Endothelial cell of umbilical vein (primary cell): ENCODE measurements around the gene KRT3. TPM values are rescaled to one million over a fixed set of nuclear protein-coding genes. Genes with fewer than 3 reads are reported as not detected.

Experiments used
- BruUV-seq: library from RNA; stranded (reverse); fragments of 400-500 nt; replicated peaks from 2 replicates; lab custom pipeline; 2021; lab: Mats Ljungman, UMichigan
- CTCF ChIA-PET: fragments of 300-600, 350-600 bp; sonication (Branson Sonifier 250); formaldehyde crosslinking; loops from one replicate; lab custom pipeline; 2021; ENCODE audit warnings: antibody characterized with exemption, inconsistent platforms; lab: Charles Lee
- POLR2A ChIA-PET: fragments of 300-600, 350-600 bp; sonication (Branson Sonifier 250); formaldehyde crosslinking; loops from one replicate; lab custom pipeline; 2021; ENCODE audit warnings: antibody characterized with exemption, inconsistent platforms; lab: Charles Lee
- DNase-seq: peaks from one replicate; pipeline ENCODE4 v3.0.0-alpha.2; 2011; ENCODE audit warnings: low read depth, low spot score
- FAIRE-seq: peaks from 2 replicates; lab custom pipeline; 2011; peaks lifted over from hg19 to GRCh38; lab: Jason Lieb, UNC
- H2AFZ ChIP-seq: 2 replicates; pipeline ENCODE4 v1.6.0; 2012; ENCODE audit warnings: low read depth, low read length, control low read depth, inconsistent platforms
- H3K27ac ChIP-seq: 2 replicates; pipeline ENCODE4 v1.5.1; 2011; ENCODE audit warnings: low read depth, mild to moderate bottlenecking, control low read depth, low read length, moderate library complexity; ENCODE audit not compliant: insufficient read depth
- H3K27me3 ChIP-seq, 2 experiments: 2 replicates each; pipeline versions ENCODE4 v1.6.0 to v1.6.1; 2011; ENCODE audit warnings: low read length in 2 of 2, mixed read lengths in 1 of 2; ENCODE audit not compliant: control insufficient read depth in 2 of 2, insufficient read depth in 2 of 2
- H3K36me3 ChIP-seq, 2 experiments: 2 replicates in 1 of 2; 3 replicates in 1 of 2; pipeline ENCODE4 v1.5.1; 2011; ENCODE audit warnings: low read length in 2 of 2, mild to moderate bottlenecking in 1 of 2, moderate library complexity in 1 of 2; ENCODE audit not compliant: control insufficient read depth in 2 of 2, insufficient read depth in 2 of 2; ENCODE audit errors: extremely low read depth in 1 of 2
- H3K4me1 ChIP-seq: 3 replicates; pipeline ENCODE4 v1.5.1; 2011; ENCODE audit warnings: mild to moderate bottlenecking, low read length; ENCODE audit not compliant: control insufficient read depth, insufficient read depth; ENCODE audit errors: extremely low read depth
- H3K4me2 ChIP-seq: 2 replicates; pipeline ENCODE4 v1.6.1; 2011; ENCODE audit warnings: low read length, control low read depth, mixed read lengths; ENCODE audit not compliant: insufficient read depth
- H3K4me3 ChIP-seq, 3 experiments: fragments of 200-600 bp in 1 of 3; sonication (generic), shearing (Covaris generic) in 1 of 3; replicated peaks in 1 of 3; 2 replicates each; pipeline ENCODE4 v1.5.1; 2011 to 2016; ENCODE audit warnings: control low read depth in 3 of 3, low read length in 3 of 3, mild to moderate bottlenecking in 2 of 3, inconsistent platforms in 1 of 3, low read depth in 1 of 3, moderate library complexity in 1 of 3; ENCODE audit not compliant: insufficient read depth in 1 of 3
- H3K79me2 ChIP-seq: 2 replicates; pipeline ENCODE4 v1.6.0; 2012; ENCODE audit warnings: low read length, inconsistent platforms; ENCODE audit not compliant: control insufficient read depth, insufficient read depth
- H3K9ac ChIP-seq: replicated peaks from 2 replicates; pipeline ENCODE3; 2011; ENCODE audit warnings: low read length, control low read depth; ENCODE audit not compliant: insufficient read depth; ENCODE audit errors: extremely low read depth
- H3K9me1 ChIP-seq: replicated peaks from 3 replicates; pipeline ENCODE4 v1.6.0; 2011; ENCODE audit warnings: mild to moderate bottlenecking, low read length; ENCODE audit not compliant: control insufficient read depth, insufficient read depth; ENCODE audit errors: extremely low read depth
- H3K9me3 ChIP-seq: replicated peaks from 2 replicates; pipeline ENCODE4 v1.5.1; 2012; ENCODE audit warnings: low read length, inconsistent platforms; ENCODE audit not compliant: control insufficient read depth, insufficient read depth
- H4K20me1 ChIP-seq: replicated peaks from 2 replicates; pipeline ENCODE3; 2011; ENCODE audit warnings: mild to moderate bottlenecking, low read length; ENCODE audit not compliant: control insufficient read depth, insufficient read depth; ENCODE audit errors: extremely low read depth
- CTCF ChIP-seq, 2 donors: IDR thresholded peaks; 1 replicate in 1 of 2; 2 replicates in 1 of 2; pipeline ENCODE4 v1.5.1; 2011; ENCODE audit warnings: low read length in 2 of 2, mild to moderate bottlenecking in 2 of 2, moderate library complexity in 2 of 2, control low read depth in 1 of 2, inconsistent platforms in 1 of 2, low read depth in 1 of 2; ENCODE audit not compliant: insufficient read depth in 1 of 2; ENCODE audit errors: extremely low read depth in 1 of 2
- EZH2 ChIP-seq: IDR thresholded peaks from 2 replicates; pipeline ENCODE4 v1.6.1; 2012; ENCODE audit warnings: borderline replicate concordance, low read depth, mild to moderate bottlenecking, moderate library complexity, low read length, inconsistent platforms; ENCODE audit not compliant: severe bottlenecking
- FOS ChIP-seq: IDR thresholded peaks from 2 replicates; pipeline ENCODE4 v1.6.1; 2011; ENCODE audit warnings: mild to moderate bottlenecking, low read length, moderate library complexity, borderline replicate concordance; ENCODE audit not compliant: insufficient read depth
- GATA2 ChIP-seq: IDR thresholded peaks from 2 replicates; pipeline ENCODE4 v1.7.0; 2011; ENCODE audit warnings: low read depth, mild to moderate bottlenecking, moderate library complexity, mixed read lengths, low read length; ENCODE audit not compliant: insufficient read length, insufficient read depth
- JUN ChIP-seq: IDR thresholded peaks from 2 replicates; pipeline ENCODE4 v1.6.1; 2011; ENCODE audit warnings: borderline replicate concordance, low read depth; ENCODE audit not compliant: insufficient read length, insufficient read depth
- MAX ChIP-seq: IDR thresholded peaks from 2 replicates; pipeline ENCODE4 v1.6.1; 2011; ENCODE audit not compliant: insufficient read depth, insufficient read length
- MYC ChIP-seq: IDR thresholded peaks from one replicate; pipeline ENCODE4 v1.6.1; 2011; ENCODE audit warnings: mild to moderate bottlenecking, low read depth, low read length
- POLR2A ChIP-seq: IDR thresholded peaks from 2 replicates; pipeline ENCODE4 v1.6.1; 2012; ENCODE audit warnings: low read depth, mild to moderate bottlenecking, control low read depth, low read length
- POLR2AphosphoS5 ChIP-seq: IDR thresholded peaks from 2 replicates; pipeline ENCODE4 v1.6.1; 2012; ENCODE audit warnings: low read depth, mild to moderate bottlenecking, control low read depth, low read length, moderate library complexity; ENCODE audit not compliant: insufficient read depth
- dilution Hi-C: fragments of 300-500 bp; cut with MboI; formaldehyde crosslinking; loops from one replicate; pipeline ENCODE4 v1.15.0; 2019; ENCODE audit warnings: low sequenced_read_pairs; ENCODE audit not compliant: extremely low pct_ligation_motif_present
- intact Hi-C: fragments of 100-400 bp; cut with micrococcal nuclease; formaldehyde crosslinking; loops from one replicate; pipeline ENCODE4 v1.10.0; 2022
- polyA plus RNA-seq, 4 experiments: library from polyadenylated mRNA; depleted of rRNA in 3 of 4; stranded (reverse) in 3 of 4; unstranded in 1 of 4; fragments of >200 nt; gene quantifications; 2 replicates each; pipeline versions ENCODE4 v1.2.1 to v1.2.3, GENCODE V29; 2011 to 2012; ENCODE audit warnings: missing spikeins in 1 of 4
- total RNA-seq: library from RNA; stranded (reverse); gene quantifications from 2 replicates; pipeline ENCODE4 v1.2.3, GENCODE V29; 2021

Gene KRT3
- total and polyA plus RNA-seq, 2 donors (not counting 3 experiments of a cell fraction or from before 2014, with no cell fraction given): not detected

- H3K9ac ChIP-seq: no peak overlapping the region
- dilution Hi-C loops (no loop called here), intact Hi-C loops (no loop called here)
- peaks cover 4% of the 10 kb centered on the region for H3K4me1 ChIP-seq
- BruUV-seq: no TSS peak
- H3K4me2 ChIP-seq: no peak overlapping the region
- peak; percentile 4 for FAIRE-seq
- no peak overlapping the region for H3K27ac ChIP-seq
- no peaks in the 10 kb centered on the region for H4K20me1 ChIP-seq
- H3K36me3 ChIP-seq: no peaks in the 10 kb centered on the region
- H3K9me3 ChIP-seq: no peaks in the 10 kb centered on the region
- no peak for TF ChIP-seq MAX
- no peak for TF ChIP-seq POLR2AphosphoS5
- no peak for TF ChIP-seq CTCF (IDR thresholded peaks at IDR 0.05; ENCODE audit: extremely low read depth in 1 of 2, insufficient read depth in 1 of 2, low read depth in 1 of 2, low read length in 2 of 2)
- no peak for TF ChIP-seq EZH2
- TF ChIP-seq FOS: no peak
- TF ChIP-seq JUN: no peak
- no peak for TF ChIP-seq MYC
- TF ChIP-seq POLR2A: no peak
- TF ChIP-seq GATA2: no peak
- no peak overlapping the region for H2AFZ ChIP-seq
- DNase-seq: no peak
- no peaks in the 10 kb centered on the region for H3K79me2 ChIP-seq
- ChIA-PET CTCF (interaction anchor here (2.3 kb wide), 1 partner anchor 28 kb away, joined by 10 read pairs; no protein-coding TSS in a partner anchor), POLR2A (no interaction called here)
- no peaks in the 10 kb centered on the region for H3K9me1 ChIP-seq
- H3K27me3 ChIP-seq: no peaks in the 10 kb centered on the region
- H3K4me3 ChIP-seq: no peak overlapping the region
Measured at GRCh38 chr12:52837781-52838608, 42.1 kb upstream of the KRT3 start.
